Stimulated activated CD4-positive, alpha-beta T cell treated with anti-CD3 and anti-CD28 coated beads, Interleukin-2, amount 100 ng/mL, for 48 hours (primary cell): ENCODE measurements around the gene SLC41A3.

Experiments
- DNase-seq, 2 donors: peaks; one replicate each; pipeline ENCODE4 v3.0.0-alpha.2; 2020

The SLC41A3 gene

DNA sequence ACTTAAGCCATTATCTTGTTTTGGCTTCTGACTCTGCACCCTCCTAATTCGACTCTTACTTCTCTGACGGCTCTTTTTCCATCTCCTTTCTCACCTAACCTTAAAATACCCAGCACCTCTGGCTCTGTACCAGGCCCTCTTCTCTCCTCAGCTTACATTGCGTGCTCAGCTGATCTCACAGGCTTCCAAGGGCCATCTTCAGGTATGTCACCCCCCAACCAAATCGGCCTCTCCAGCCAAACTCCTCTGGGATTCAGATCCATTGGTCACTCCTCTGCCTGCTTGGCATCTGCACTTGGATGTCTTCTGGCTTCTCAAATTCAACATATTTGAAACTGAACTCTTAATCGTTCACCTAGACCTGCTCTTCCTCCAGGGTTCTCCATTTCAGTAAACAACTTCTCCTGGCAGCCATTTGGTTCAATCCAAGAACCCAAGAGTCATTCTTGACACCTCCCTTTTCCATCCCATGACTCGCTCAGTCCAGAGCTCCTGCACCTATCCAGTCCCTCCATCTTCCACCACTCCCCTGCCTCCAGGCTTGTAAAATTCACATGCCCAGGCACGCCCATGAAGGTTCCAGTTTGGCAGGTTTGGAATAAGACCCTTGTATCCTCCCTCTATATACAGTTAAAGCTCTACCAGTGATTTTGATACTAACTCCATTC is 35.2 kb upstream of the SLC41A3 start:
- no peak for DNase-seq

DNA sequence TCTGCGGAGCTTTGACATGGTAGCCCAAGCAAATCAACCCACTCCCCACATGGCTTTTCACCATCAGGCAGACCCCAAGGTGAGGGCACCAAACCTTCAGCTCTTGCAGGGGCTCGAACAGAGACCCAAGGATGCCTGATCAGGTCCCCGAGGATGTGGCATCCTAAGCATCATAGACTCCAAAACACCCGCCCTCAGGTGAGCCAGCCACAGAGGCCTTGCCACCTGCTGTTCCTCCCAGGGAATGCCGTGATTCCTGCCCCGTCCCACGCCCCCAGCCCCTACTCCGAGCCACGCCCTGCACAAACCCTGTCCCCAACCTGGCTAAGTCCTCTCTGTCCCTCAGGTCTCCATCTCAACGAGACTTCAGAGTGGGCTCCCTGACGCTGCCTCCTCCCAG is 34.7 kb upstream of the SLC41A3 start:
- no peak for DNase-seq

- DNase-seq = no peak
Measured at GRCh38 chr3:126117786-126118185, 33.9 kb upstream of the SLC41A3 start.

- no peak for DNase-seq
Measured at GRCh38 chr3:126117212-126117611, 33.3 kb upstream of the SLC41A3 start.

DNA sequence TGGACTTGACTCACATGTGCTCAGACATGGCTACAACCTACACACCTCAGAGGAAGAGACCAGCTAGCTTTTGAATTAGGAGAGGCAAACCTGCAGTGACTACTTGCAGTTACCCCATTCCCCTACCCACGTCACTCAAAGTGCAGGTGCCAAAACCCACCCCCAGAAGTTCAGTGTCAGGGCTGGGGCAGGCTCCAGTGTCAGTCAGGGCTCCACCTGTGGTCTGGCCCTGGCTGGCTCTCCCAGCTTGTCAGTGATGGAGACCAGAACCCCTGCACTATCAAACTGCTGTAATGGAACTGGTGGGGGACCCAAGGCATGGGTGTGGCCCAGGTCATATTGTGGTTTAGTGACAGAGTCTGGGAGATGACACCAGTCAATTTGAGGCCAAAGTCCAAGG is 32.6 kb upstream of the SLC41A3 start:
- no peak for DNase-seq

DNA sequence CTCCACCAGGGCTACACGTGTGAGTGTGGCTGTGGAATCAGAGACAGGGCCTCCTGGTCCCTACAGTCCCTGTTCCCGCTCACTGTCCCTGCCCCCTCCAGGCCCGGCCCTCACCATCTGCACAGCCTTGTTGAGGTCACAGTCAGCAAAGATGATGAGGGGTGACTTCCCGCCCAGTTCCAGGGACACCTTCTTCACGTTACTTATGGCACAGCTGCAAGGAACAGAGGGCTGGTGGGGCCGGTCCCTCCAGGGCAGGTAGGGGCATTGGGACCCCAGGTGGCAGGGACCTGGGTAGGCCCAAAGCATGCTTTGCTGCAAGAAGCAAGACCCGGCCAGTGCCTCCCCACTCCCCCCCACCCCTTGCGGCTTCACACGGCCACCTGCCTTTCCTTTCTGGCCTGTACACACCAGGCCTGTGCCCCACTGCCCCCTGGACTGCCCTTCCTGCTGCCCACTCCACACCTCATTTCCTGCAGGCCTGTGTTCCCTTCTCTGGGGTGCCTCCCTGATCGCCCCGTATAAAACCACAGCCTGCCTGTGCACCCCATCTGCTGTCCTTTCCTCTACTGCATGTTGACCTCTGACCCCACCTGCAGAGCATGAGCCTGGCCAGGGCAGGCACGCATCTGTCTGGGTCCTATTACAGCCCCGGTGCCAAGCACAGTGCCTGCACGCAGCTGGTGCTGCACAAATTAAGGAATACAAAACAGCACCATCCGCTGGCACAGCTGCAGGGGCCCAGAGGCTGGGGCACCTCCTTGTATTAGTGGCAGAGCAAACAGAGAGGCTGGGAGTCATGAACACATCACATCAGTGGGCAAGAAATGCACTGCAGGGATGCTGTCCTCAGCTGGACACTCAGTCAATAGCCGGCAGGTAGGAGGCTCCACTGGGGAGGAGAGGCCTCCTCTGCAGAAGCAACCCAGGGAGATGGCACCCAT is 30.8 kb upstream of the SLC41A3 start:
- no peak for DNase-seq

DNA sequence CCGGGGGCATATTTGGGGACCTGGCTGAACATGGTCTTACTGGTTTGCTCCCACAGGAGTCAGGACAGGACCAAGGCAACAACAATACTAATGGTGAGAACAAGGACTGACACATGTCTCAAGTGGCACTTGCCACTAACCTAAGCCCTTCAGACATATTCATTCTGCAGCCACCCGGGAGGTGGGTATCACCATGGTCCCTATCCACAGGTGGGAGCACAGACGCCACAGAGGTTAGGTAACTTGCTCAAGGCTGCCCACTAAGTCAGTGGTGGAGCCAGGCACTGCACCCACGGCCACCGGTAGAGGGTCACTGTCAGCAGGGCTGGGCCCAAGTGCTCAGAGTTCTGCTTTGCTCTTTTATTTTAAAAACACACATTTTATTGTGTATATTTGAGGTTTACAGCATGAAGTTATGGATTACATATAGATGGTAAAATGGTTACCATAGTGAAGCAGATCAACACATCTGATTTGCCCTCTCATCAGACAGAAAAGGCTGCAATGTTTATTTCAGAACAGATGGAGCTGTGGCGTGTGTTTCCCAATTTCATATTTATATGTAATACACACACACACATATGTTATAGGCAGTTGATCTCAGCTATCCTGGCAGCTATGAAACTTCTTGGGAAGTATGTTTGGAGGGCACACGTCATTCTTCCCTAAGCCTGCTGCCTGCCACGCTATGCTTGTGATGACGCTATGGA is 30.0 kb upstream of the SLC41A3 start:
- DNase-seq = no peak

DNA sequence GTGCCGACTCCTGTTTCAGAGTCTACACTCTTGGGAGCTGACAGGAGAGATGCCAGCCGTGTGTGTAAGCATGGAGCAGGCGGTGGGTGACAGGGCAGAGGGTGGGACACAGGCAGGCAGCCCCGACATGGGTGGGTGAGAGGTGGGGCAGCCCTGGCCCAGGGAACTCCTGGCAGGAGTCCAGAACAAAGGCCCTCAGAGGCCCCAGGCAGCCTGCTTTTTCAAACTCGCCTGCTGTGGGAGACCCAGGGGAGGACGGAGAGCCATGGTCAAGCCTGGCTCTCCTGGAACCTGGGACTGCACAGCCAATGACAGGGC is 29.3 kb upstream of the SLC41A3 start:
- no peak for DNase-seq

DNA sequence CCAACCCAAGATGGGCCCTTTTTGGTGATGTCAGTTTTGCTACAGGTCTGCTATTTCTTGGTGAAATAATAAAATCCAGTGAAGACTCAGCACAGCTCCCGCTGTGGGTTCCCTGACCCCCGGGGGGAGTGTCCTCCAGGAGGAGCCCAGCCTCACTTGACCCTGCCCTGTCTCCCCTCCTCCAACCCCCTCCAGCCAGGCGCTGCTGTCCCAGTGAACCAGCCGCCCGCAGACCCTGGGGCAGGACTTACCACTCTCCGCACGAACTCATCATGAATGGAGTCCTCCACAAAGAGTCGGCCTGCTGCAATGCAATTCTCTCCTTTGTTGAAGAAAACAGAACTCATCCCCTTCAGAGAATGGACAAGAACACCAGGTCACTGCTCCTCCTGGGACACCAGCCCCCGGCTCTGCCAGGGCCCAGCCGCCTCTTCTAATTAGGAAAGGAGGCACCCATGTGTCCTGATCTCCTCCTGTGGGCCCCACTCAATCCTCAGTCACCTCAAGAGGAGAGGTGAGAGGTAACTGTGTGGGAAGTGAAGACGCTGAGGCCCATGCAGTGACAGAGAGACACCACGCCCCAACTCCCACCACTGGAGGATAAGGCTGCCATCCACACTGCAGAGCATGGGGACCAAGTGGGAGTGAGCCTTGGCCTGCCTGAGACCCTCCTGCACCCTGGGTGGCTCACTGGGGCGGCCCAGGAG is 28.8 kb upstream of the SLC41A3 start:
- DNase-seq = no peak

GRCh38 chr3:126111566-126112475 is 27.9 kb upstream of the SLC41A3 start:
- DNase-seq = no peak

- DNase-seq = no peak
Measured at GRCh38 chr3:126111126-126111551, 27.2 kb upstream of the SLC41A3 start.

DNA sequence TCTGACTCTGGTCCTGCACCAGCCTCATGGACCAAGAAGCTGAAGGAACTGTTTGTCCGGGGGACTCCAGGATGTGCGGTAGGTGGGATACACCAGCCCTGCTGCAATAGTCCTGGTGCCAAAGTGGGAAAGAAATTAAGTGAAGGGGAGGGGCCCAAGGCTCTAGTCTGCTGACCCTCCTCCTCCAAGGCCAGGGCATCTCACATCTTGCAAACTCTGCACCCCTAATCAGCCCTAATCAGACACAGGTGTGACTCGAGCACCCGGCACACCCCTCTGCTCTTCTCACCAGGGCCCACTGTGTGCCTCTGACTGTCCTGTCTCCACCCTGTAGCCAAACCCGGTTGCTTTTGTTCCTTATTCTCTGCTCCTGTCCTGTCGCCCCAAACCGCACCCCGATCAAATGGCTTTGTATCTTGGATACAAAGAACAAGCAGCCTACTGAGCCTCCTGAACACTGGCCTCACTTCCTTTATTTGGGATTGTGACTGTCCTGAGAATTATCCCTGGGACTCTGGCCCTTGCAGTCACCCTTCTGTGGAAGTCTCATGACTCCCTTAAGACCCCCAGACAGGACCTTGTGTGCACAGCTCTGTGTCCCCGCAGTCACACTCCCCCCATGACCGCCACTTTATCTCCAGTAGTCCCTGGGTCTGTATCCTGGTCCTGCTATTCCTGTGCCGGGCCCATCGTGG is 26.7 kb upstream of the SLC41A3 start:
- no peak for DNase-seq

- no peak for DNase-seq
Measured at GRCh38 chr3:126109880-126110235, 25.9 kb upstream of the SLC41A3 start.

DNA sequence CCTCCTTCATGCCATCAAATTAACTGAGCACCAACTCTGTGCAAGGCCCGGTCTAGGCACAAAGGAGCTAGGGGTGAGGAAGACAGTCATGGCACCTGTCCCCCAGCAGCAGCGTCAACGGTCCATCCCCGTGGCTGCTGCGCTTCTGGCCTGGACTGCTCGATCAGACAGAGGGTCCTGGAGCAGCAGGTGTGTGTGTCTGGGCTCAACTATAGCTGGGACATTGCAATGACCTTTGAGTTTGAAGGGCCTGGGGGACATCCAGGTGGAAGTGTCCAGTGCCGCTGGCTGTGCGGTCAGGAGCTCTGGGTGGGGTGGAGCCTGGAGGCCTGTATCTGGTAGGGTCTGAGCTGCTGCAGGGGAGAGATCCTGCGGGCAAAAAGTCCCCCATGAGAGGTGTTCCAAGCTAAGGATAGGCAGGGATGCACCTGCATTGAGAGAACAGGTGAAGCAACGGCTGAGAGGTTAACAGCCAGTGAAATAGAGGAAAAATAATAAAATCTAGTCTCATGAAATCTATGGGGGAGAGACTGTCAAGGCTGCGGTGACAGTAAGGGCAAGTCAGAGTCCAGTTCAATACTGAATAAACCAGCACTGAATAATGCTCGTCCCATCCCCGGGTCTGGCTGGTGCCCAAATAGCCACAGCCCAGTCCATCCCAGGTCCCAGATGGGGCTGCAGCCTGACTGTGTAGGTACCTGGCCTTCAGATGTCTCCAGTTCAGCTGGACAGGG is 25.4 kb upstream of the SLC41A3 start:
- DNase-seq = no peak

- no peak for DNase-seq
Measured at GRCh38 chr3:126108676-126109050, 24.7 kb upstream of the SLC41A3 start.

GRCh38 chr3:126107957-126108675 is 24.2 kb upstream of the SLC41A3 start:
- DNase-seq = no peak

DNA sequence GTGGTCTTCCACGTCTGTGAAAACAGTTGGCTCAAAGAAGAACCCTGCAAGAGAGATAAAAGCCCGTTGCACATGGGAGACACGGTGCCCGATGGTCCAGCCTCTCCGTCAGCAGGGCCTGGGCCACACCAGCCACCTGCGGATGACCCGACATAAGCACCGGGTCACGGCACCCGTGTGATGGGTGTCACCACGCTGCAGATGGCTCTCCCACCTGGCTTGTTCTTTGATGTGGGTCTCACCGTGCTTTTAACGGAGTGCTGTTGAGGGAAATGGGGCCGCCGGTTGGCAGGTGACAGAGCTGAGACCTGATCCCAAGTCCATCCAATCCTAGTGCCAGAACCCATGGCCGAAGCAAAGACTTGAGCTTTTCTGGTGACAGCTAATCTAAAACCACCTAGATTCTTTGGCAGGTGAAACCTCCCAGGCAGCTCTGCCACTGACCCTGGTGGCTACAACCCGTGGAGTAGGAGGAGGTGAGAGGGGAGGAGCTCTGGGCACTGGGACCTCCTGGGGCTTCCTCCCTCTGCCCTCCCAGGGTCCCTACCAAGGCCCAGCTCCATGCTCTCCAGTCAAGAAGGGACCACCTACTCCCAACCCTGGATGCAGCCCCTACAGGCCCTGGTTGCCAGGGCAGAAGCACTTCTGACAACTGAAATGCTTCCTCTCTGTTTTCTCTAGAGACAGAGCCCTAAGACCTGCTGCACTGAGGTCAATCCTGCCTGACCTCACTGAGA is 23.4 kb upstream of the SLC41A3 start:
- no peak for DNase-seq

GRCh38 chr3:126106336-126107202 is 22.6 kb upstream of the SLC41A3 start:
- no peak for DNase-seq
